GM23248 (cell line): ENCODE results near the gene HECTD1. TPM values are rescaled to one million over a fixed set of nuclear protein-coding genes. Genes with fewer than 3 reads are reported as not detected.

Experiments
- DNase-seq: peaks from one replicate; pipeline ENCODE4 v3.0.0-alpha.2; 2015
- H2AFZ ChIP-seq: fragments of 200-600 bp; sonication (generic); 2 replicates; pipeline ENCODE4 v1.6.1; 2016; ENCODE audit warnings: antibody characterized with exemption
- H3F3A ChIP-seq: fragments of 200-600 bp; sonication (generic); 2 replicates; pipeline ENCODE4 v1.6.1; 2016; ENCODE audit warnings: mild to moderate bottlenecking, antibody characterized with exemption, mixed run types; ENCODE audit not compliant: insufficient read depth
- H3K27ac ChIP-seq: fragments of 200-600 bp; sonication (generic); 2 replicates; pipeline ENCODE4 v1.5.1; 2016; ENCODE audit warnings: mild to moderate bottlenecking
- H3K27me3 ChIP-seq: fragments of 200-600 bp; sonication (generic); replicated peaks from 2 replicates; pipeline ENCODE4 v1.6.1; 2016; ENCODE audit warnings: mild to moderate bottlenecking; ENCODE audit not compliant: insufficient read depth
- H3K36me3 ChIP-seq: fragments of 200-600 bp; sonication (generic); 2 replicates; pipeline ENCODE4 v1.6.1; 2016; ENCODE audit warnings: low read depth, mild to moderate bottlenecking
- H3K4me1 ChIP-seq: fragments of 200-600 bp; sonication (generic); 2 replicates; pipeline ENCODE4 v1.6.1; 2016; ENCODE audit warnings: mild to moderate bottlenecking; ENCODE audit not compliant: insufficient read depth
- H3K4me2 ChIP-seq: fragments of 200-600 bp; sonication (generic); one replicate; pipeline ENCODE4 v1.6.1; 2016; ENCODE audit warnings: mild to moderate bottlenecking; ENCODE audit not compliant: unreplicated experiment
- H3K4me3 ChIP-seq: fragments of 200-600 bp; sonication (generic); 2 replicates; pipeline ENCODE4 v1.5.1; 2016; ENCODE audit warnings: mild to moderate bottlenecking
- H3K79me2 ChIP-seq: fragments of 200-600 bp; sonication (generic); 2 replicates; pipeline ENCODE4 v1.6.1; 2016; ENCODE audit warnings: mild to moderate bottlenecking; ENCODE audit not compliant: insufficient read depth
- H3K9ac ChIP-seq: fragments of 200-600 bp; sonication (generic); 2 replicates; pipeline ENCODE4 v1.6.1; 2016; ENCODE audit warnings: mild to moderate bottlenecking
- H3K9me2 ChIP-seq: fragments of 200-600 bp; sonication (generic); 2 replicates; pipeline ENCODE4 v1.6.1; 2016; ENCODE audit warnings: mixed run types, mild to moderate bottlenecking, moderate library complexity; ENCODE audit not compliant: insufficient read depth
- H3K9me3 ChIP-seq: fragments of 200-600 bp; sonication (generic); one replicate; pipeline ENCODE4 v1.6.1; 2017; ENCODE audit warnings: low read depth
- H4K20me1 ChIP-seq: fragments of 200-600 bp; sonication (generic); 2 replicates; pipeline ENCODE4 v1.6.0; 2016; ENCODE audit not compliant: insufficient read depth
- EZH2phosphoT487 ChIP-seq: fragments of 200-600 bp; sonication (generic); IDR thresholded peaks from 2 replicates; pipeline ENCODE4 v1.6.1; 2018; ENCODE audit warnings: antibody characterized with exemption, moderate library complexity, mild to moderate bottlenecking, low read depth; ENCODE audit not compliant: insufficient read depth
- WGBS, 2 experiments: methylation state at CpG; one replicate each; pipeline ENCODE4 v1.1.6; 2015 to 2017; ENCODE audit warnings: low lambda C conversion rate in 2 of 2, low coverage in 1 of 2; ENCODE audit errors: missing lambda C conversion rate in 2 of 2; 5-methylcytosine and 5-hydroxymethylcytosine counted together
- in situ Hi-C: fragments of 300-500 bp; cut with MboI; formaldehyde crosslinking; loops from 2 replicates; pipeline ENCODE4 v1.15.0; 2020
- polyA plus RNA-seq: library from polyadenylated mRNA; unstranded; fragments of >200 nt; fragmentation: Nextera tagmentation; extraction: Ambion mirVana; gene quantifications from 2 replicates; pipeline ENCODE4 v1.2.1, GENCODE V29; 2016
- small RNA-seq: library from RNA; depleted of rRNA; stranded (forward); fragments of <200 nt; gene quantifications from one replicate; pipeline ENCODE3, GENCODE V24; 2014; ENCODE audit warnings: low read depth, low replicate concordance
- total RNA-seq: library from RNA; depleted of rRNA; stranded (reverse); fragments of >200 nt; shearing (Covaris generic); gene quantifications from 2 replicates; pipeline ENCODE4 v1.2.3, GENCODE V29; 2014; rRNA removed

The HECTD1 gene
- total and polyA plus RNA-seq, 2 experiments from 2014 or later = 44.5 to 145 TPM

DNA sequence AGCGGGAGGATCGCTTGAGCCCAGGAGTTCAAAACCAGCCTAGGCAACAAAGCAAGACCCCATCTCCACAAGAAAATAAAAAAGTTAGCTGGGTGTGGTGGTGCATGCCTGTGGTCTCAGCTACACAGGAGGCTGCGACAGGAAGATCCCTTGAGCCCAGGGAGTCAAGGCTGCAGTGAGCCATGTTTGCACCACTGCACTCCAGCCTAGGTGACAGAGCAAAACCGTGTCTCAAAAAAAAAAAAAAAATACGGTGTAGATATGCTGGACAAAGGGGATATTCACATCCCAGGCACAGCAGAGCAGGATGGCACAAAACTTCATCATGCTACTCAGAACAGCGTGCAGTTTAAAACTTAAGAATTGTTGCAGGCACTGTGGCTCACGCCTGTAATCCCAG is 156.6 kb downstream of the HECTD1 start:
- 89 to 91% methylated on average over 7 of the region's 7 CpGs for WGBS, 2 experiments
- TF ChIP-seq EZH2phosphoT487 = no peak
- DNase-seq = no peak
- H3K9me2 ChIP-seq = no peaks in the 10 kb centered on the region
- H4K20me1 ChIP-seq = no peaks in the 10 kb centered on the region
- H3K4me3 ChIP-seq = no peak overlapping the region
- no peaks in the 10 kb centered on the region for H3K9me3 ChIP-seq
- H3K36me3 ChIP-seq = no peaks in the 10 kb centered on the region
- 0 out of 2 replicates have a peak, but pooled peaks cover 4% of the 10 kb centered on the region for H3F3A ChIP-seq
- no peaks in the 10 kb centered on the region for H3K79me2 ChIP-seq
- H3K9ac ChIP-seq = no peak overlapping the region
- H2AFZ ChIP-seq = no peak overlapping the region
- H3K27ac ChIP-seq = no peak overlapping the region
- H3K27me3 ChIP-seq = no peaks in the 10 kb centered on the region
- H3K4me1 ChIP-seq = peaks cover 8% of the 10 kb centered on the region; the same call in 1 of the 2 replicates
- no peak overlapping the region for H3K4me2 ChIP-seq
- in situ Hi-C loops = no loop called here

Small RNAs within 50 kb of the gene (small RNA-seq; reads per million reads assigned to genes)
- not detected for gene RF00019
- not detected for gene RNU6-541P

Other genes starting within 250 kb of the HECTD1 start
- 8.7 and 9.9 TPM in 2 replicates for gene AP4S1, start 182.1 kb downstream of the HECTD1 start, total RNA-seq
- gene AP4S1, start 182.1 kb downstream of the HECTD1 start, polyA plus RNA-seq = 6.3 and 7.7 TPM in 2 replicates
- 31.6 and 44.2 TPM in 2 replicates for gene STRN3, start 181.4 kb downstream of the HECTD1 start, total RNA-seq
- gene STRN3, start 181.4 kb downstream of the HECTD1 start, polyA plus RNA-seq = 25.6 TPM in 2 replicates
- gene HEATR5A, start 212.8 kb upstream of the HECTD1 start, total RNA-seq = 70.3 and 89.2 TPM in 2 replicates
- 44.4 and 49.1 TPM in 2 replicates for gene HEATR5A, start 212.8 kb upstream of the HECTD1 start, polyA plus RNA-seq
- gene DTD2, start 249.7 kb upstream of the HECTD1 start, total RNA-seq = 21.2 and 54.4 TPM in 2 replicates
- gene DTD2, start 249.7 kb upstream of the HECTD1 start, polyA plus RNA-seq = 12.1 and 13.4 TPM in 2 replicates